ENCODE results near the gene SUGP1. TPM values are rescaled to one million over a fixed set of nuclear protein-coding genes. Genes with fewer than 3 reads are reported as not detected.

Gene SUGP1
- total RNA-seq, 1 donor from 2014 or later = 73.0 TPM

GRCh38 chr19:19345970-19346369 lies 25.7 kb upstream of the SUGP1 start:
- CTCF ChIA-PET = no interaction called here
- TF ChIP-seq, protein P1, sequence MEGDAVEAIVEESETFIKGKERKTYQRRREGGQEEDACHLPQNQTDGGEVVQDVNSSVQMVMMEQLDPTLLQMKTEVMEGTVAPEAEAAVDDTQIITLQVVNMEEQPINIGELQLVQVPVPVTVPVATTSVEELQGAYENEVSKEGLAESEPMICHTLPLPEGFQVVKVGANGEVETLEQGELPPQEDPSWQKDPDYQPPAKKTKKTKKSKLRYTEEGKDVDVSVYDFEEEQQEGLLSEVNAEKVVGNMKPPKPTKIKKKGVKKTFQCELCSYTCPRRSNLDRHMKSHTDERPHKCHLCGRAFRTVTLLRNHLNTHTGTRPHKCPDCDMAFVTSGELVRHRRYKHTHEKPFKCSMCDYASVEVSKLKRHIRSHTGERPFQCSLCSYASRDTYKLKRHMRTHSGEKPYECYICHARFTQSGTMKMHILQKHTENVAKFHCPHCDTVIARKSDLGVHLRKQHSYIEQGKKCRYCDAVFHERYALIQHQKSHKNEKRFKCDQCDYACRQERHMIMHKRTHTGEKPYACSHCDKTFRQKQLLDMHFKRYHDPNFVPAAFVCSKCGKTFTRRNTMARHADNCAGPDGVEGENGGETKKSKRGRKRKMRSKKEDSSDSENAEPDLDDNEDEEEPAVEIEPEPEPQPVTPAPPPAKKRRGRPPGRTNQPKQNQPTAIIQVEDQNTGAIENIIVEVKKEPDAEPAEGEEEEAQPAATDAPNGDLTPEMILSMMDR (IDR thresholded peaks at IDR 0.05) = no peak
- POLR2A ChIA-PET = no interaction called here
- no peak for ATAC-seq (ENCODE audit: low read depth)
- no peak overlapping the region for H3K4me3 Mint-ChIP-seq
- no peak overlapping the region for H3K27ac Mint-ChIP-seq
- no peaks in the 10 kb centered on the region for H3K27me3 Mint-ChIP-seq
- DNase-seq = no peak
- intact Hi-C loops (cut with micrococcal nuclease) = no loop called here
- no peaks in the 10 kb centered on the region for H3K9me3 Mint-ChIP-seq
- no peaks in the 10 kb centered on the region for H3K4me1 Mint-ChIP-seq
- peaks cover 74% of the 10 kb centered on the region for H3K36me3 Mint-ChIP-seq (ENCODE audit: low read depth)

DNA sequence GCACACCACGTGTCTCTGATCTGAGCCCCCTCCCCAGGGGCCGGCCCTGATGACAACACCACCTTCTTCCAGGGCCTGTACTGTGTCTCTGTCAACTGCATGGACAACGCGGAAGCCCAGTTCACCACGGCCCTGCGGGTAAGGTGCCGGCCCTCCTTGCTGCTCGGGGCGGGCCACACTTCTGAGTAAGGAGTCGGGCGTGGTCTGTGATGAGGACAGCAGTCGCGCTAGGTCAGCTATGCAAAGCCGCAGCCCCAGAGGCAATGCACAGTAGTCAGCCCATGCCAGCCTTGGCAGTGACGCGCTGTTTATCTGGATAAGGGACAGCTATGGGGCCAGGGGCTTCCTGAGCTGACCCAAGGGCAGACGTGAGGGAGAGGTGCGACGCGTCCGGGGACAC lies 24.9 kb upstream of the SUGP1 start:
- H3K9me3 Mint-ChIP-seq = no peaks in the 10 kb centered on the region
- ChIA-PET CTCF (interaction anchor here (0.6 kb wide), 1 partner anchor 358 kb away, joined by 3 read pairs; no protein-coding TSS in a partner anchor), POLR2A (no interaction called here)
- no peak for ATAC-seq (ENCODE audit: low read depth)
- H3K27me3 Mint-ChIP-seq = no peaks in the 10 kb centered on the region
- DNase-seq = no peak
- no peaks in the 10 kb centered on the region for H3K4me1 Mint-ChIP-seq
- H3K27ac Mint-ChIP-seq = no peak overlapping the region
- intact Hi-C loops (cut with micrococcal nuclease) = no loop called here
- peaks cover 74% of the 10 kb centered on the region for H3K36me3 Mint-ChIP-seq (ENCODE audit: low read depth)
- TF ChIP-seq, protein P1 (IDR thresholded peaks at IDR 0.05) = no peak
- H3K4me3 Mint-ChIP-seq = no peak overlapping the region

DNA sequence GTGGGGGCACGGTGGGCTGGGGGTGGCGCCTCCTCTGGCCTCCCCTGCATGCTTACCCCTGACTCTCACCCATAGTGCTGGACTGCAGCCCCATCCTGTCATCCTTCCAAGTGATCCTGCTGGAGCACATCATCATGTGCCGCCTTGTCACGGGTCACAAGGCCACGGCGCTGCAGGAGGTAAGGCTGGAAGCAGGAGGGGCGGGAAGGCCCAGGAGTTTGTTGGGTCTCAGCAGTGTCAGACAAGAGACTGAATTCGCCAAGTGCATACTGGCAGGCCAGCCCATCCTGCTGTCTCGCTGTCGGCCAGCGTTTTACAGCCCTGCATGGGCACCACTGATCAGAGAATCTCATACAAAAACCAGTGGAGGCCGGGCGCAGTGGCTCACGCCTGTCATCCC lies 23.5 kb upstream of the SUGP1 start:
- TF ChIP-seq, protein P1 (IDR thresholded peaks at IDR 0.05) = no peak
- intact Hi-C loops (cut with micrococcal nuclease) = no loop called here
- Mint-ChIP-seq H3K27ac (no peak overlapping the region), H3K27me3 (no peaks in the 10 kb centered on the region), H3K36me3 (ENCODE audit: low read depth) (peaks cover 64% of the 10 kb centered on the region), H3K4me3 (no peak overlapping the region), H3K9me3 (no peaks in the 10 kb centered on the region), H3K4me1 (no peaks in the 10 kb centered on the region)
- no peak for ATAC-seq (ENCODE audit: low read depth)
- CTCF ChIA-PET = no interaction called here
- DNase-seq = no peak
- POLR2A ChIA-PET = no interaction called here

GRCh38 chr19:19343016-19343362 lies 22.7 kb upstream of the SUGP1 start:
- CTCF ChIA-PET = no interaction called here
- intact Hi-C loops (cut with micrococcal nuclease) = no loop called here
- Mint-ChIP-seq H3K27me3 (no peaks in the 10 kb centered on the region), H3K9me3 (no peaks in the 10 kb centered on the region), H3K36me3 (ENCODE audit: low read depth) (peaks cover 69% of the 10 kb centered on the region), H3K27ac (no peak overlapping the region), H3K4me1 (no peaks in the 10 kb centered on the region), H3K4me3 (no peak overlapping the region)
- no peak for ATAC-seq (ENCODE audit: low read depth)
- POLR2A ChIA-PET = no interaction called here
- no peak for DNase-seq
- TF ChIP-seq, protein P1 (IDR thresholded peaks at IDR 0.05) = no peak

- Mint-ChIP-seq H3K4me3 (no peak overlapping the region), H3K27ac (no peak overlapping the region)
- POLR2A ChIA-PET = no interaction called here
Measured at GRCh38 chr19:19342086-19343015, 22.0 kb upstream of the SUGP1 start.

More at GRCh38 chr19:19342086-19343015, 22.0 kb upstream of the SUGP1 start:
- H3K9me3 Mint-ChIP-seq = no peaks in the 10 kb centered on the region
- CTCF ChIA-PET = no interaction called here
- ATAC-seq (ENCODE audit: low read depth) (peak; percentile 28), DNase-seq (no peak)
- TF ChIP-seq, protein P1 (IDR thresholded peaks at IDR 0.05) = no peak
- no peaks in the 10 kb centered on the region for H3K27me3 Mint-ChIP-seq
- H3K36me3 Mint-ChIP-seq (ENCODE audit: low read depth) = peaks cover 71% of the 10 kb centered on the region
- intact Hi-C loops (cut with micrococcal nuclease) = no loop called here
- H3K4me1 Mint-ChIP-seq = no peaks in the 10 kb centered on the region

All from activated B cell treated with CpG ODN at 0.5 μM for 24 hours (primary cell).